Neuronal stem cell (in vitro differentiated cells): Measurements from ENCODE around the gene FECH. TPM values are rescaled to one million over a fixed set of nuclear protein-coding genes. Genes with fewer than 3 reads are reported as not detected.

Experiments
- DNase-seq: peaks from one replicate; pipeline ENCODE4 v3.0.0-alpha.2; 2013; ENCODE audit warnings: low spot score
- H2AFZ ChIP-seq: one replicate; pipeline ENCODE4 v1.6.1; 2013; ENCODE audit warnings: mild to moderate bottlenecking, low read length, inconsistent platforms
- H2AK5ac ChIP-seq: 2 replicates; pipeline ENCODE4 v1.6.1; 2013; ENCODE audit warnings: low read depth, mild to moderate bottlenecking, inconsistent platforms, low read length, moderate library complexity, mixed read lengths
- H2BK120ac ChIP-seq: 2 replicates; pipeline ENCODE4 v1.6.1; 2013; ENCODE audit warnings: low read depth, mild to moderate bottlenecking, inconsistent platforms, low read length, moderate library complexity, mixed read lengths
- H2BK12ac ChIP-seq: one replicate; pipeline ENCODE4 v1.6.1; 2013; ENCODE audit warnings: low read length, inconsistent platforms
- H2BK15ac ChIP-seq: 2 replicates; pipeline ENCODE4 v1.6.1; 2013; ENCODE audit warnings: mild to moderate bottlenecking, low read length, inconsistent platforms, mixed read lengths
- H2BK5ac ChIP-seq: one replicate; pipeline ENCODE4 v1.6.1; 2013; ENCODE audit warnings: inconsistent platforms, mild to moderate bottlenecking, low read length, moderate library complexity
- H3K14ac ChIP-seq: one replicate; pipeline ENCODE4 v1.6.1; 2013; ENCODE audit warnings: low read length, inconsistent platforms
- H3K18ac ChIP-seq: 2 replicates; pipeline ENCODE4 v1.6.1; 2013; ENCODE audit warnings: low read length, inconsistent platforms
- H3K23ac ChIP-seq: 2 replicates; pipeline ENCODE4 v1.6.1; 2013; ENCODE audit warnings: low read depth, mild to moderate bottlenecking, mixed read lengths, low read length, inconsistent platforms; ENCODE audit not compliant: poor library complexity
- H3K27ac ChIP-seq: replicated peaks from 3 replicates; pipeline ENCODE4 v1.5.1; 2013; ENCODE audit warnings: low read length, inconsistent platforms
- H3K27me3 ChIP-seq, 3 experiments: 2 replicates each; pipeline ENCODE4 v1.6.1; 2013; ENCODE audit warnings: low read length in 3 of 3, mild to moderate bottlenecking in 2 of 3, inconsistent platforms in 1 of 3, low read depth in 1 of 3, mixed read lengths in 1 of 3, moderate library complexity in 1 of 3; ENCODE audit not compliant: control insufficient read depth in 3 of 3, insufficient read depth in 3 of 3
- H3K36me3 ChIP-seq, 2 donors: replicated peaks in 1 of 2; 2 replicates each; pipeline ENCODE4 v1.6.1; 2013; ENCODE audit warnings: low read length in 2 of 2; ENCODE audit not compliant: control insufficient read depth in 2 of 2, insufficient read depth in 2 of 2
- H3K4ac ChIP-seq: 2 replicates; pipeline ENCODE4 v1.6.1; 2013; ENCODE audit warnings: inconsistent platforms, mild to moderate bottlenecking, low read length, moderate library complexity
- H3K4me1 ChIP-seq, 2 donors: 1 replicate in 1 of 2; 2 replicates in 1 of 2; pipeline ENCODE4 v1.6.1; 2013; ENCODE audit warnings: low read length in 2 of 2, low read depth in 1 of 2; ENCODE audit not compliant: control insufficient read depth in 2 of 2, insufficient read depth in 1 of 2
- H3K4me2 ChIP-seq: one replicate; pipeline ENCODE4 v1.6.1; 2013; ENCODE audit warnings: mild to moderate bottlenecking, low read length, inconsistent platforms; ENCODE audit not compliant: insufficient read depth, poor library complexity, severe bottlenecking
- H3K4me3 ChIP-seq, 2 donors: 2 replicates each; pipeline ENCODE4 v1.5.1; 2013; ENCODE audit warnings: low read length in 2 of 2, mild to moderate bottlenecking in 2 of 2, inconsistent platforms in 1 of 2, moderate library complexity in 1 of 2
- H3K79me1 ChIP-seq: one replicate; pipeline ENCODE4 v1.6.1; 2013; ENCODE audit warnings: low read depth, mild to moderate bottlenecking, inconsistent platforms, low read length, moderate library complexity
- H3K9ac ChIP-seq: one replicate; pipeline ENCODE4 v1.6.1; 2013; ENCODE audit warnings: mild to moderate bottlenecking, low read depth, low read length, inconsistent platforms; ENCODE audit not compliant: poor library complexity
- H3K9me3 ChIP-seq, 2 donors: replicated peaks in 1 of 2; 2 replicates each; pipeline versions ENCODE3 to v1.6.1; 2013; ENCODE audit warnings: low read length in 2 of 2, mild to moderate bottlenecking in 2 of 2, inconsistent platforms in 1 of 2, low read depth in 1 of 2, mixed read lengths in 1 of 2, moderate library complexity in 1 of 2; ENCODE audit not compliant: control insufficient read depth in 2 of 2, insufficient read depth in 1 of 2
- H4K8ac ChIP-seq: one replicate; pipeline ENCODE4 v1.6.1; 2013; ENCODE audit warnings: low read depth, mild to moderate bottlenecking, inconsistent platforms, low read length, moderate library complexity
- H4K91ac ChIP-seq: one replicate; pipeline ENCODE4 v1.6.1; 2013; ENCODE audit warnings: low read length, low read depth, mild to moderate bottlenecking, inconsistent platforms; ENCODE audit not compliant: poor library complexity
- WGBS, 2 donors: extraction: QIAGEN DNeasy Blood & Tissue Kit; methylation state at CpG; one replicate each; pipeline ENCODE4 v1.1.7; 2013; ENCODE audit warnings: missing lambda C conversion rate in 2 of 2, mixed read lengths in 1 of 2; ENCODE audit not compliant: insufficient read length in 2 of 2, insufficient replicate concordance in 1 of 2; ENCODE audit errors: extremely low coverage in 2 of 2; 5-methylcytosine and 5-hydroxymethylcytosine counted together
- polyA plus RNA-seq, 2 experiments: library from polyadenylated mRNA; stranded (reverse); fragments of 200-250 nt; gene quantifications; one replicate each; pipeline ENCODE4 v1.2.3, GENCODE V29; 2013

FECH gene
- polyA plus RNA-seq (2013, experiment 1 of 2): 20.1 TPM
- 21.6 TPM for polyA plus RNA-seq (2013, experiment 2 of 2)

GRCh38 chr18:57586251-57587049 is at the start of gene FECH:
TSS of gene FECH (minus strand) at chr18:57586702. CDS start at chr18:57586620, 82 bp downstream.
- Histone ChIP-seq H3K27me3 (no peaks in the 10 kb centered on the region), H2AFZ (peak within 1 kb of the TSS; percentile 94), H4K91ac (no peak within 1 kb of the TSS), H2BK15ac (peak within 1 kb of the TSS; percentile 69), H3K14ac (peak within 1 kb of the TSS; percentile 33), H2BK12ac (peak within 1 kb of the TSS; percentile 80), H3K23ac (peak within 1 kb of the TSS; percentile 98), H3K4ac (no peak within 1 kb of the TSS), H3K27ac (no peak within 1 kb of the TSS), H4K8ac (peak within 1 kb of the TSS; percentile 74), H2BK5ac (no peak within 1 kb of the TSS), H3K79me1 (no peaks in the 10 kb centered on the region), H2AK5ac (no peak within 1 kb of the TSS), H2BK120ac (no peak within 1 kb of the TSS), H3K18ac (peak within 1 kb of the TSS; percentile 95), H3K9ac (peak within 1 kb of the TSS; percentile 83), H3K4me1 (peaks cover 8 to 9% of the 10 kb centered on the region in 2 donors), H3K36me3 (peaks cover 0 to 7% of the 10 kb centered on the region in 2 donors), H3K9me3 (no peaks in the 10 kb centered on the region), H3K4me2 (peak within 1 kb of the TSS; percentile 46), H3K4me3 (peak within 1 kb of the TSS; percentile 53 to 91)
- DNase-seq: peak; percentile 29
- WGBS, 2 donors: no CpG with 5 or more reads among the region's 80 CpGs

GRCh38 chr18:57635003-57635822 is 48.7 kb upstream of the FECH start:
- DNase-seq: no peak
- Histone ChIP-seq H3K4me3 (no peak overlapping the region), H3K9me3 (peaks cover 2 to 3% of the 10 kb centered on the region in 2 donors), H2BK5ac (no peak overlapping the region), H2AK5ac (no peak overlapping the region), H2AFZ (no peak overlapping the region), H3K27ac (no peak overlapping the region), H3K9ac (no peak overlapping the region), H3K14ac (no peak overlapping the region), H3K36me3 (peaks cover 0 to 3% of the 10 kb centered on the region in 2 donors), H3K4me1 (peaks cover 0 to 2% of the 10 kb centered on the region in 2 donors), H3K4me2 (no peak overlapping the region), H3K4ac (no peak overlapping the region), H2BK15ac (no peak overlapping the region), H2BK120ac (no peak overlapping the region), H4K8ac (no peak overlapping the region), H2BK12ac (no peak overlapping the region), H4K91ac (no peak overlapping the region), H3K79me1 (no peaks in the 10 kb centered on the region), H3K27me3 (no peaks in the 10 kb centered on the region), H3K23ac (no peak overlapping the region), H3K18ac (no peak overlapping the region)
- WGBS, 2 donors: no CpG with 5 or more reads among the region's 4 CpGs

- H3K4me1 ChIP-seq: peaks cover 2 to 4% of the 10 kb centered on the region in 2 donors
- DNase-seq: no peak
- H2BK120ac ChIP-seq: no peak overlapping the region
- H3K4ac ChIP-seq: no peak overlapping the region
- no peak overlapping the region for H3K14ac ChIP-seq
- no peak overlapping the region for H2AK5ac ChIP-seq
- H4K8ac ChIP-seq: no peak overlapping the region
- no peaks in the 10 kb centered on the region for H3K79me1 ChIP-seq
- no peaks in the 10 kb centered on the region for H3K27me3 ChIP-seq
- peaks cover 0 to 3% of the 10 kb centered on the region in 2 donors for H3K36me3 ChIP-seq
- peaks cover 2 to 3% of the 10 kb centered on the region in 2 donors for H3K9me3 ChIP-seq
- H3K23ac ChIP-seq: no peak overlapping the region
- no peak overlapping the region for H4K91ac ChIP-seq
- no peak overlapping the region for H3K27ac ChIP-seq
- no CpG with 5 or more reads among the region's 2 CpGs for WGBS, 2 donors
- H3K4me2 ChIP-seq: no peak overlapping the region
- H2BK15ac ChIP-seq: no peak overlapping the region
- no peak overlapping the region for H2AFZ ChIP-seq
- H3K9ac ChIP-seq: no peak overlapping the region
- H3K4me3 ChIP-seq: no peak overlapping the region
- no peak overlapping the region for H3K18ac ChIP-seq
- H2BK5ac ChIP-seq: no peak overlapping the region
- no peak overlapping the region for H2BK12ac ChIP-seq
These were observed 45.2 kb upstream of the FECH start for GRCh38 chr18:57631697-57632096.
